ENCODE data around the gene OR51G1.

GRCh38 chr11:4891996-4892640, 32.0 kb downstream of the OR51G1 start:
- TF ChIP-seq CTCF (IDR thresholded peaks at IDR 0.05) = no peak
- no peak for TF ChIP-seq POLR2AphosphoS5 (IDR thresholded peaks at IDR 0.05; ENCODE audit: insufficient read depth in 1 of 2, low read depth in 1 of 2)

Measured in vagina (tissue), 2 donors.